ENCODE measurements around the gene HMOX1.
"Not testable (repeated sequence)": the region's sequence is repeated elsewhere in the genome, so short reads cannot be mapped to it uniquely, and the experiment has no call there.

The HMOX1 gene

DNA sequence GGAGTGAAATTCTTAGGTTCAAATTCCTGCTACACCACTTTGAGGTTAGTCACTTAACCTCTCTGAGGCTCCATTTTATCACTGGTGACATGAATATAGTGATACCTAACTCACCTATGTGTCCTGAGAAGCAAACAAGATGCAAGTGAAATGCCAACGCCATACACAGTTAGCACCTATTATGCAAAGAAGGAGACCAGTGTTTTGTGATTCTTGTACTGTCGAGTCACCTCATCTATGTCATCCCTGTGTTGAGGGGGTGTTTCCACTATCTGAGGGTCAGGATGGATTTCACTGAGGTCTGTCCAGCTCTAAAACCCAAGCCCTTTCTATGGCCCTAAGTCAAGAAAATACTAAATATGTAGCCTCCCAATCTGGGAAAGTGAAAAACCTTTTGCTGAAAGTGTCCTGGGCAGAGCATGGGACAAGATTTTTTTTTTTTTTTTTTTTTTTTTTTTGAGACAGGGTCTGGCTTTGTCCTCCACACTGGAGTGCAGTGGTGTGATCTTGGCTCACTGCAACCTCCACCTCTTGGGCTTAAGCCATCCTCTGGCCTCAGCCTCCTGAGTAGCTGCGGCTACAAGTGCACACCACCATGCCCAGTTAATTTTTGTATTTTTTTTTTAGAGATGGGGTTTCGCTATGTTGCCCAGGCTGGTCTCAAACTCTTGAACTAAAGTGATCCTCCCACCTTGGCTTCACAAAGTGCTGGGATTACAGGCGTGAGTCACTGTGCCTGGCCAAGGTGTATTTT, 14.1 kb downstream of the HMOX1 start:
- DNase-seq (ENCODE audit: low read depth, low spot score), result no peak
- no CpG with 5 or more reads among the region's 5 CpGs for WGBS (ENCODE audit: insufficient coverage, insufficient read length)
- H3K4me1 ChIP-seq (ENCODE audit: control insufficient read depth, insufficient read depth, low read length), result no peaks in the 10 kb centered on the region

DNA sequence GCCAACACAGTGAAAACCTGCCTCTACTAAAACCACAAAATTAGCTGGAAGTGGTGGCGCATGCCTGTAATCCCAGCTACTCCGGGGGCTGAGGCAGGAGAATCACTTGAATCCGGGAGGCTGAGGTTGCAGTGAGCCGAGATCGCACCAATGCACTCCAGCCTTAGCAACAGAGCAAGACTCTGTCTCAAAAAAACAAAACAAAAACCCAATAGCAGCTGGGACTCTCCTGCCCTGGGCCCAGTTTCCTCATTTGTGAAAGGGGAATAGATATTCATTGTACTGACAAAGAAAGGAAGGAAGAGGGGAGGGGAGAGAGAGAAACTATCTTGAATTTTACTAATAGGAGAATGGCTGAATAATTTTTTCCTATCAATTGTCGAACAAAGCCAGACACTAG, 15.7 kb downstream of the HMOX1 start:
- H3K4me3 ChIP-seq (ENCODE audit: low read length); H3K27ac ChIP-seq (ENCODE audit: low read length); H3K9me3 ChIP-seq (ENCODE audit: control insufficient read depth, insufficient read depth, low read length); H3K27me3 ChIP-seq (ENCODE audit: control insufficient read depth, insufficient read depth, low read length); H3K4me1 ChIP-seq (ENCODE audit: control insufficient read depth, insufficient read depth, low read length); DNase-seq (ENCODE audit: low read depth, low spot score); H3K36me3 ChIP-seq (ENCODE audit: control insufficient read depth, insufficient read depth, low read length): not testable (repeated sequence)
- WGBS (ENCODE audit: insufficient coverage, insufficient read length), result no CpG with 5 or more reads among the region's 6 CpGs

More for the DNA sequence above, 14.1 kb downstream of the HMOX1 start:
- H3K27ac ChIP-seq (ENCODE audit: low read length), result no peak overlapping the region
- no peak overlapping the region for H3K4me3 ChIP-seq (ENCODE audit: low read length)
- no peaks in the 10 kb centered on the region for H3K27me3 ChIP-seq (ENCODE audit: control insufficient read depth, insufficient read depth, low read length)
- no peaks in the 10 kb centered on the region for H3K36me3 ChIP-seq (ENCODE audit: control insufficient read depth, insufficient read depth, low read length)
- H3K9me3 ChIP-seq (ENCODE audit: control insufficient read depth, insufficient read depth, low read length), result no peaks in the 10 kb centered on the region

DNA sequence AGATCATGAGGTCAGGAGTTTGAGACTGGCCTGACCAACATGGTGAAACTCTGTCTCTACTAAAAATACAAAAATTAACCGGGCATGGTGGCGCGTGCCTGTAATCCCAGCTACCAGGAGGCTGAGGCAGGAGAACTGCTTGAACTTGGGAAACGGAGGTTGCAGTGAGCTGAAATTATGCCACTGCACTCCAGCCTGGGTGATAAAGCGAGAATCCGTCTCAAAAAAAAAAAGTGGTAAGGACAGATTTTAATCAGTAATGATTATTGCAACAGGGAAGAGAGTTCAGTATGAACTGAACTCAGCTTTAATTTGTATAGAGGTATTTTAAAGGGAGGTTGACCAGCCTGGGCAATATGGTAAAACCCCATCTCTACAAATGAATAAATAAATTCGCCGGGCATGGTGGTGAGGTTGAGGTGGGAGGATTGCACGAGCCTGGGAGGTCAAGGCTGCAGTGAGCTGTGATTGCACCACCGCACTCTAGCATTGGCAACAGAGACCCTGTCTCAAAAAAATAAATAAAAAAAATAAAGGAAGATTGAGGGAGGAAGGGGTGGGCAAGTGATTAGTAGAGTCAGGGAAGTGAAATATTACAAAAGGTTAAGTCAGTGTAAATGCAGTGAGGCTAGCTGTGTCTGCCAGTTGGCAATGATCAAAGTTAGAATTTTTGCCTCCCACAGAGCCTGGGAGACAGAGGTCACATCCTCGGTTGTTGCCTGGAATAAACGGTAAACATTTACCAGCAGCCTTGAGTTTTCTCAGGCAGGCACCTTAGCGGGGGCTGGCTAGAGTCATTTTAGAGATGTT, 16.4 kb downstream of the HMOX1 start:
- no peak for DNase-seq (ENCODE audit: low read depth, low spot score)
- peaks cover 3% of the 10 kb centered on the region; the same call in 1 of the 2 replicates for H3K36me3 ChIP-seq (ENCODE audit: control insufficient read depth, insufficient read depth, low read length)

DNA sequence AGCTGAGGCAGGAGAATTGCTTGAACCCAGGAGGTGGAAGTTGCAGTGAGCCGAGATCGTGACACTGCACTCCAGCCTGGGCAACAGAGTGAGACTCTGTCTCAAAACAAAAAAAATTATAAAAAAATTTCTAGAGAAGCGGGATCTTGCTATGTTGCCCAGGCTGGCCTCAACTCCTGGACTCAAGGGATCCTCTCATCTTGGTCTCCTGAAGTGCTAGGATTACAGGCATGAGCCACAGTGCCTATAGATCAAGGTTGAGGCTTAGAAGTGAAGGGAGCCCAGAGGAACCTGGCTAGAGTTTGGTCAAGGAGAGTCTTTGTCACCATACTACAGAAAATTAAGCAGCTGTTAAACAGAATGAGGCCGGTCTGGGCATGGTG, 17.7 kb downstream of the HMOX1 start:
- WGBS (ENCODE audit: insufficient coverage, insufficient read length), result no CpG with 5 or more reads among the region's 4 CpGs
- no peak overlapping the region for H3K4me3 ChIP-seq (ENCODE audit: low read length)

More for the DNA sequence above, 16.4 kb downstream of the HMOX1 start:
- Histone ChIP-seq H3K9me3 (ENCODE audit: control insufficient read depth, insufficient read depth, low read length) (no peaks in the 10 kb centered on the region), H3K27ac (ENCODE audit: low read length) (no peak overlapping the region), H3K4me3 (ENCODE audit: low read length) (no peak overlapping the region), H3K4me1 (ENCODE audit: control insufficient read depth, insufficient read depth, low read length) (no peaks in the 10 kb centered on the region), H3K27me3 (ENCODE audit: control insufficient read depth, insufficient read depth, low read length) (no peaks in the 10 kb centered on the region)
- WGBS (ENCODE audit: insufficient coverage, insufficient read length), result no CpG with 5 or more reads among the region's 13 CpGs

DNA sequence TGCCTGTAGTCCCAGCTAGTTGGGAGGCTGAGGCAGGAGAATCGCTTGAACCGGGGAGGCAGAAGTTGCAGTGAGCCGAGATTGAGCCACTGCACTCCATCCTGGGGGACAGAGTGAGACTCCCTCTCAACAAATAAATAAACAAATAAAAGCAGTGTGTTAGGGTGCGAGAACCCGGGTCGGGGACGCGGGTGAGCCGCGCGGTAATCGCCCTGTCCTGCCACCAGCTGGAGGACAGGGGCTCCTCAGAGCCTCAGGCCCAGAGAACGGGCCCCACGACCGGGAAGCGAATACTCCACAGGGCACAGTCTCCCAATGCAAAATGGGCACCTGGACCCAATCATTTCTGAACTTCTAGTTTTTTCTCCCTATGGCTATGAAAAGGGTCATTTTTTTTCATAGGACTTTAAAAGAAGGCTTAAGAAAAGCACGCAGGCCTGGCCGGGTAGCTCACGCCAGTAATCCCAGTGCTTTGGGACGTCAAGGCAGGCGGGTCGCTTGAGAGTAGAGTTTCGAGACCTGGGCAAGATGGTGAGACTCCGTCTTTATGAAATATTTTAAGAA, 18.3 kb downstream of the HMOX1 start:
- peaks cover 12% of the 10 kb centered on the region for H3K36me3 ChIP-seq (ENCODE audit: control insufficient read depth, insufficient read depth, low read length)
- no peak overlapping the region for H3K27ac ChIP-seq (ENCODE audit: low read length)
- H3K9me3 ChIP-seq (ENCODE audit: control insufficient read depth, insufficient read depth, low read length), result no peaks in the 10 kb centered on the region
- H3K27me3 ChIP-seq (ENCODE audit: control insufficient read depth, insufficient read depth, low read length), result no peaks in the 10 kb centered on the region
- H3K4me3 ChIP-seq (ENCODE audit: low read length), result peak overlapping the region; percentile 12; the same call in 1 of the 2 replicates
- DNase-seq (ENCODE audit: low read depth, low spot score), result no peak
- no CpG with 5 or more reads among the region's 24 CpGs for WGBS (ENCODE audit: insufficient coverage, insufficient read length)
- 0 out of 2 replicates have a peak, but pooled peaks cover 1% of the 10 kb centered on the region for H3K4me1 ChIP-seq (ENCODE audit: control insufficient read depth, insufficient read depth, low read length)

More for the DNA sequence above, 17.7 kb downstream of the HMOX1 start:
- Histone ChIP-seq H3K36me3 (ENCODE audit: control insufficient read depth, insufficient read depth, low read length) (peaks cover 11% of the 10 kb centered on the region), H3K4me1 (ENCODE audit: control insufficient read depth, insufficient read depth, low read length) (0 out of 2 replicates have a peak, but pooled peaks cover 1% of the 10 kb centered on the region), H3K27ac (ENCODE audit: low read length) (no peak overlapping the region), H3K27me3 (ENCODE audit: control insufficient read depth, insufficient read depth, low read length) (no peaks in the 10 kb centered on the region), H3K9me3 (ENCODE audit: control insufficient read depth, insufficient read depth, low read length) (no peaks in the 10 kb centered on the region)
- DNase-seq (ENCODE audit: low read depth, low spot score), result no peak

DNA sequence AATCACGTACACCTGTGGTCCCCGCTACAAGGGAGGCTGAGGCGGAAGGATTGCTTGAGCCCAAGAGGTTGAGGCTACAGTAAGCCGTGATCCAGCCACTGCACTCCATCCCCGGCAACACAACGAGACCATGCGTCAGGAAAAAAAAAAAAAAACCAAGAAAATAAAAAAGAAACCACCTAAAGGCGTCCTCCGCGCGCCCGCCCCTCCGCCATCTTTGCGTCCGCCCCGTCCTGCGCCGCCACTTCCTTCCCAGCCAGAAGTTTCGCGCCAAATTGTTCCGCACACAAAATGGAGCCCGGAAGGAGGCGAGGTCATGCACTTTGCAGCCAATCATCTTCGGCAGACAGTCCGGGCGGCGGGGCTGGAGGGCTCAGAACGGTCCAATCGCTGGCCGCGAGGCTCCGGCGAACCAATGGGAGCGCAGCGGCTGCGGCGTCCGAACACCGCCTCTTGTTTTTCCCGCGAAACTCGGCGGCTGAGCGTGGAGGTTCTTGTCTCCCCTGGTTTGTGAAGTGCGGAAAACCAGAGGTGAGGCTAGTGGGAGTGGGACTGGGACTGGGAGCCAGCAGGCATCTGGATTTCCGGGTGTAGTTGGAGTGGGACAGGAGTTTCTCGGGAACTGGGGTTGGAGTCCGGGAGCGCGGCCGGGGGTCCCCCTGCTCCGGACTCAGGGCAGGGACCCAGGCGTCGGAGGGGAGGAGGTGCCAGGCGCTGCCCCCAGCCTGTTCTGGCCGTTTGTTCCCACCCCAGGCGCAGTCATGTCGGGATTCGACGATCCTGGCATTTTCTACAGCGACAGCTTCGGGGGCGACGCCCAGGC, 19.0 kb downstream of the HMOX1 start, which contains the start of gene MCM5:
Gene MCM5 (plus strand): TSS at position 463 of the 823 bp plus-strand sequence. CDS start 299 bp downstream, at position 762.
- no peaks in the 10 kb centered on the region for H3K9me3 ChIP-seq (ENCODE audit: control insufficient read depth, insufficient read depth, low read length)
- H3K4me3 ChIP-seq (ENCODE audit: low read length), result peak within 1 kb of the TSS; percentile 75
- 0 out of 2 replicates have a peak, but pooled peaks cover 1% of the 10 kb centered on the region for H3K4me1 ChIP-seq (ENCODE audit: control insufficient read depth, insufficient read depth, low read length)
- no peak within 1 kb of the TSS for H3K27ac ChIP-seq (ENCODE audit: low read length)
- DNase-seq (ENCODE audit: low read depth, low spot score), result peak; percentile 98
- no CpG with 5 or more reads among the region's 64 CpGs for WGBS (ENCODE audit: insufficient coverage, insufficient read length)
- H3K36me3 ChIP-seq (ENCODE audit: control insufficient read depth, insufficient read depth, low read length), result peaks cover 17% of the 10 kb centered on the region
- H3K27me3 ChIP-seq (ENCODE audit: control insufficient read depth, insufficient read depth, low read length), result no peaks in the 10 kb centered on the region

DNA sequence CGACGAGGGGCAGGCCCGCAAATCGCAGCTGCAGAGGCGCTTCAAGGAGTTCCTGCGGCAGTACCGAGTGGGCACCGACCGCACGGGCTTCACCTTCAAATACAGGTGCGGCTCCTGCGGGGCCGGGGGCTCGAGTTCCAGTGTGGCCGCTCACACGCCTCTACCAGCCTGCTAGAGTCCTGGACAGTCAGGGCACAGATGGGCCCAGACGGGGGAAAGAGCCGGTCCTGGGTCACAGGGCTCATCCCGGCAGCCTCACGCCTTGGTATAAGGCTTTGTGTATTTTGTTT, 19.6 kb downstream of the HMOX1 start:
- Histone ChIP-seq H3K27ac (ENCODE audit: low read length) (no peak overlapping the region), H3K36me3 (ENCODE audit: control insufficient read depth, insufficient read depth, low read length) (peaks cover 17% of the 10 kb centered on the region), H3K27me3 (ENCODE audit: control insufficient read depth, insufficient read depth, low read length) (no peaks in the 10 kb centered on the region), H3K4me3 (ENCODE audit: low read length) (peak overlapping the region; percentile 75), H3K9me3 (ENCODE audit: control insufficient read depth, insufficient read depth, low read length) (no peaks in the 10 kb centered on the region), H3K4me1 (ENCODE audit: control insufficient read depth, insufficient read depth, low read length) (0 out of 2 replicates have a peak, but pooled peaks cover 1% of the 10 kb centered on the region)
- no peak for DNase-seq (ENCODE audit: low read depth, low spot score)
- WGBS (ENCODE audit: insufficient coverage, insufficient read length), result no CpG with 5 or more reads among the region's 20 CpGs

DNA sequence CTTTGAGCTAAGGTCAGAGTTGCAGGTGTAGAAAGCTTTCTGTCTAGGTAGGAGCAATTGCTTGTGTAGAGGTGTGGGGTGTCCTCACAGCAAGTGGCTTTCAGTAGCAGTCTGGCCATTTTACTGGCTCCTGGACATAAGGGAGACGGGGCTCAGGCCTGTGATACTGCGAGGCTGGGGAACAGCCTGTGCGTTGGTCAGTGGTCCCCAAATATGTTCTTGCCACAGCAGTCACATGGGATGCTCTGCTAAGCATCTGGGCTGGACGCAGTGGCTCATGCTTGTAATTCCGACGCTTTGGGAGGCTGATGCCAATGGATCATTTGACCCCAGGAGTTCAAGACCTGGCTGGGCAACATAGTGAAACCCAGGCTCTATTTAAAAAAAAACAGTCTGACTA, 21.0 kb downstream of the HMOX1 start:
- no peaks in the 10 kb centered on the region for H3K9me3 ChIP-seq (ENCODE audit: control insufficient read depth, insufficient read depth, low read length)
- peaks cover 26% of the 10 kb centered on the region for H3K36me3 ChIP-seq (ENCODE audit: control insufficient read depth, insufficient read depth, low read length)
- H3K4me3 ChIP-seq (ENCODE audit: low read length), result no peak overlapping the region
- no CpG with 5 or more reads among the region's 6 CpGs for WGBS (ENCODE audit: insufficient coverage, insufficient read length)
- H3K27me3 ChIP-seq (ENCODE audit: control insufficient read depth, insufficient read depth, low read length), result no peaks in the 10 kb centered on the region
- DNase-seq (ENCODE audit: low read depth, low spot score), result no peak
- H3K4me1 ChIP-seq (ENCODE audit: control insufficient read depth, insufficient read depth, low read length), result 0 out of 2 replicates have a peak, but pooled peaks cover 1% of the 10 kb centered on the region
- H3K27ac ChIP-seq (ENCODE audit: low read length), result no peak overlapping the region

DNA sequence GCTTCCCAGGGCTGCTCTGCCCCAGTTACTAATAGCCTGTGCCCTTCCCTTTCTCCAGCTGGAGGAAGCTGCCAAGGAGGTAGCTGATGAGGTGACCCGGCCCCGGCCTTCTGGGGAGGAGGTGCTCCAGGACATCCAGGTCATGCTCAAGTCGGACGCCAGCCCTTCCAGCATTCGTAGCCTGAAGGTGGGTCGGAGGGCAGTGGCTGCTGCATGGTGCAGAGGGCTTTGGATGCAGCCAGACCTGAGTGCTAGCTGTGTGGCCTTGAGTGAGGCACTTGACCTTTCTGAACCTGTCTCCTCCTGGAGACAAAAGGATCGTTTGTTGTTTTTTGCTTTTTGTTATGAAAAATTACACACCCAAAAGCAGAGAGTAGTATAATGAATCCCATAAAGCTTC, 22.5 kb downstream of the HMOX1 start:
- Histone ChIP-seq H3K27ac (ENCODE audit: low read length) (no peak overlapping the region), H3K27me3 (ENCODE audit: control insufficient read depth, insufficient read depth, low read length) (no peaks in the 10 kb centered on the region), H3K4me3 (ENCODE audit: low read length) (no peak overlapping the region), H3K9me3 (ENCODE audit: control insufficient read depth, insufficient read depth, low read length) (no peaks in the 10 kb centered on the region), H3K4me1 (ENCODE audit: control insufficient read depth, insufficient read depth, low read length) (0 out of 2 replicates have a peak, but pooled peaks cover 1% of the 10 kb centered on the region), H3K36me3 (ENCODE audit: control insufficient read depth, insufficient read depth, low read length) (peaks cover 40% of the 10 kb centered on the region)
- no CpG with 5 or more reads among the region's 7 CpGs for WGBS (ENCODE audit: insufficient coverage, insufficient read length)
- no peak for DNase-seq (ENCODE audit: low read depth, low spot score)

DNA sequence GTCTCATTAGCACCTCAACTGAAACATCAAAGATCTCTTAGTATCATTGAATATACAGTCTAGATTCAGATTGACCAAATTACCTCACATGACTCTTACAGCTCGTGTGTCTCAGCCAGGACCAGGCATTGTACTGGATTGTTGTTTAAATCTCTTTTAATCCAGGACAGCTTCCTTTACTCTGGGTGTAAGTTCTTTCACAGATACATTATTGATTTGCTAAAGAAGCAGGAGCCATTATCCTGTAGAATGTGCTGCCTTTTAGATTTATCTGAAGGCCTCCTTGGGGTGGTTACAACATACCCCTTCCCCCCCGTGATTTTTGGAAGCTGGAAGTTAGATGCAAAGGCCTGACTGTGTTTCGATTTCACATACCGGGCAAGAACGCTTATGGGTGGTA, 23.3 kb downstream of the HMOX1 start:
- H3K9me3 ChIP-seq (ENCODE audit: control insufficient read depth, insufficient read depth, low read length), result no peaks in the 10 kb centered on the region

More for the DNA sequence above, 23.3 kb downstream of the HMOX1 start:
- H3K36me3 ChIP-seq (ENCODE audit: control insufficient read depth, insufficient read depth, low read length), result peaks cover 44% of the 10 kb centered on the region
- H3K27me3 ChIP-seq (ENCODE audit: control insufficient read depth, insufficient read depth, low read length), result no peaks in the 10 kb centered on the region
- no peak overlapping the region for H3K27ac ChIP-seq (ENCODE audit: low read length)
- WGBS (ENCODE audit: insufficient coverage, insufficient read length), result no CpG with 5 or more reads among the region's 5 CpGs
- H3K4me1 ChIP-seq (ENCODE audit: control insufficient read depth, insufficient read depth, low read length), result 0 out of 2 replicates have a peak, but pooled peaks cover 1% of the 10 kb centered on the region
- no peak for DNase-seq (ENCODE audit: low read depth, low spot score)
- H3K4me3 ChIP-seq (ENCODE audit: low read length), result no peak overlapping the region

Measured in iPS DF 6.9 (cell line).